ENCODE measurements around the gene RSPH1. TPM values are rescaled to one million over a fixed set of nuclear protein-coding genes. Genes with fewer than 3 reads are reported as not detected.

Gene RSPH1
- total RNA-seq, 1 donor from 2014 or later: not detected

GRCh38 chr21:42515708-42516502, 19.9 kb upstream of the RSPH1 start:
- intact Hi-C loops (cut with DNase I): no loop called here
- DNase-seq (no peak), ATAC-seq (ENCODE audit: poor library complexity) (no peak)

GRCh38 chr21:42514883-42515228, 18.8 kb upstream of the RSPH1 start:
- intact Hi-C loops (cut with DNase I): no loop called here
- ATAC-seq (ENCODE audit: poor library complexity): no peak
- DNase-seq: no peak

- intact Hi-C loops (cut with DNase I): no loop called here
- DNase-seq: peak; percentile 71
- ATAC-seq (ENCODE audit: poor library complexity): peak; percentile 79
These were observed 18.2 kb upstream of the RSPH1 start for GRCh38 chr21:42513985-42514882.

DNA sequence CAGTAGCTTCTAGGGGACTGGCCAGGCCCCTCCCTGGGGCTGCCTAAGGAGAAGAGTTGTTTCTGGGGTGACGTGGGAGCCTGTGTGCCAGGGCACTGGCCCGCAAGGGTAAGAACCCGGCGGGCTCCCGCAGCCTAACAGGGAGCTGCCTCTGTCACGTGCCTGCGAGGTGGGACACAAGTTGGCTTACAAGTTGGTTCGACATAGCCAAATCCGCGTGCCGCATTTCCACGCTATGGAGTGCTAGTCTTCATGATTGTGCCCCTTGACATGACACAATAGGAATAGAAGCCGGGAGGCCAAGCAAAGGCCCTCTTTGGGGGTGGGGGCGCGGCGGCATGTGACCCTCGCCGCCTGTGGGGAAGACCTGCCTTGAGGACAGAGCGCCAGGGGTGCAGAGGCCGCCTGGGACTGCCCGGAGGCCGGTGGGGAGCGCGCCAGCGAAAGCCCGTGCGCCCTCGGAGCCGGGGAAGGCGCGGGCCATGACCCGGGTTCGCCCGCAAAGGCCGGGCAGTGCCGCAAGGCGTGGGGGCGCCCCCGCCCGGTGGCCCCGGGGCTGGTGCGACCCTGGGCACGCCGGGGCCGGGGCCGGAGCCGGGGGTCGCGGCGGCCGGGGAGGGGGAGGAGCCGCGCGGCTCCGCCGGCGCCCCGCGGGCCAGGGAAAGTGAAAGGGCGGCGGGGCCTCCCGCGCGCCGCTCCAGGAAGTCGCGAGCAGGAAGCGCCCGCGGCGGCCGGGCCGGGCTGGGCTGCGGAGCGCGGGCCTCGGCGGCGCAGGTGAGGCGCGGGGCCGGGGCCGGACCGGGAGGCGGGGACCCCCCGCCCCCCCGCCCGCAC, 17.3 kb upstream of the RSPH1 start, which contains the start of gene SLC37A1:
TSS of gene SLC37A1 (plus strand) at position 702 of the 834 bp plus-strand sequence. CDS start 4,603 bp downstream, outside the sequence.
- ATAC-seq (ENCODE audit: poor library complexity): peak; percentile 48
- peak; percentile 59 for DNase-seq
- intact Hi-C loops (cut with DNase I): no loop called here

- DNase-seq (no peak), ATAC-seq (ENCODE audit: poor library complexity) (no peak)
- intact Hi-C loops (cut with DNase I): no loop called here
These were observed 16.5 kb upstream of the RSPH1 start for GRCh38 chr21:42512346-42513034.

DNA sequence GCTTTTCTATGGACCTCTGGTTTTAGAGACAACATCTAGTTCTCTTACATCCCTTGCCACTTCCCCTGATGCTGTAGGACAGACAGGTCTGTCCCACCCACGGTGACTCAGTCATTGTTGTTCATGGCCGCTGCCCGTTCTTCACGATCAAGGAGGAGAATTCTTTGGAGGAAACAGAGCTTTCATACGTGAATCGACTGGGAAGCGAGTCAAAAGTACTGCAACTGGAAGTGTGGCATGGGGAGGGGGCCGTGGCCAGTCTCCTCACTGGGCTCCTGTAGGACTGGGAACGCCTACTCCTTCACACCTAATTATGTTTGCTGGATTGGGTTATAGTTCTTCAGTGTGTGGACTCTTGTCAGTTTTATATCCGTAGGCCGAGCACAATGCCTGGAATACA, 13.2 kb upstream of the RSPH1 start:
- no peak for DNase-seq
- no peak for ATAC-seq (ENCODE audit: poor library complexity)
- intact Hi-C loops (cut with DNase I): no loop called here

GRCh38 chr21:42508371-42508770, 12.3 kb upstream of the RSPH1 start:
- intact Hi-C loops (cut with DNase I): no loop called here
- ATAC-seq (ENCODE audit: poor library complexity): no peak

DNA sequence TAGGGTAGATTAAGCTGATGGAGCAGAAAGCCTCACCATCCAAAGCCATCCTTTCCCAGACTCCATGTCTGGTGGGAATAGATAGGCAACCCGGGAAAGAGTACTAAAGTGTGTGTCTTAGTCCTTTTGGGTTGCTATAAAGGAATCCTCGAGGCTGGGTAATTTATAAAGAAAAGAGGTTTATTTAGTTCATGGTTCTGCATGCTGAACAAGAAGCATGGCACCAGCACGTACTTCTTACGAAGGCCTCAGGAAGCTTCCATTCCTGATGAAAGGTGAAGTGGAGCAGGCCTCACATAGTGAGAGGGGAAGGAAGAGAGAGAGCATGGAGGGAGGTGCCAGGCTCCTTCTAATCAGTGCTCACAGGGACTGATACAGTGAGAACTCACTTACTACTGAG, 11.4 kb upstream of the RSPH1 start:
- intact Hi-C loops (cut with DNase I): no loop called here
- DNase-seq: no peak
- no peak for ATAC-seq (ENCODE audit: poor library complexity)

More at GRCh38 chr21:42508371-42508770, 12.3 kb upstream of the RSPH1 start:
- no peak for DNase-seq

DNA sequence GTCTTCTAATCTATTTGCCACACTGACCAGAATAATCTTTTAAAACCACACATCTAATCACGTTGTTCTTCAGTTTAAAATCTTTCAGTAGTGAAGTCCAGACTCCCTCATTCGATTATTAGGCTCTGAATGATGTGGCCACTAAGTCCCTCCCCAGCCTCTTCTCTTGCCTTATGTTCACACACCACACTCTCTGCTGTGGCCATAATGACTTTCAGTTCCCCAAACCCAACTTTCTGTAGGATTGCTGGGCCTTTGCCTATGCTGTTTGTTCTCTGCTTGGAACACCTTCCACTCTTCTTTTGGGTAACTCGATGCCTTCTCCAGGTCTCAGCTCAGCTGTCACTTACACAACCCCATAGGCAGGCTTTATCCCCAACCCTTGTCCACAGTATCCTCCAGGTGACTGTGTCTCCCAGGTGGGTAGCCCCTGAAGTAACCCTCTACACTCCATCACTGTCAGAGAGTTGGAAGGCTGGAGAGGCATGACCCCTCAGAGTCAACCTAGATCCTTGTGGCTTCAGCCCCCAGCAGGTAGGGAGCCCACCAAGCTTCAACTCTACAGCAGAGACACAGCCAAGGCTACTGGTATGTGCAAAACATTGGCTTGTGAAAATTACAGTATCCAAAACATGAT, 9.2 kb upstream of the RSPH1 start:
- DNase-seq: no peak
- intact Hi-C loops (cut with DNase I): no loop called here
- ATAC-seq (ENCODE audit: poor library complexity): no peak

GRCh38 chr21:42503711-42504110, 7.7 kb upstream of the RSPH1 start:
- intact Hi-C loops (cut with DNase I): no loop called here
- ATAC-seq (ENCODE audit: poor library complexity): no peak

GRCh38 chr21:42500736-42501135, 4.7 kb upstream of the RSPH1 start:
- intact Hi-C loops (cut with DNase I): no loop called here
- ATAC-seq (ENCODE audit: poor library complexity): no peak
- DNase-seq: no peak

More at GRCh38 chr21:42503711-42504110, 7.7 kb upstream of the RSPH1 start:
- DNase-seq: no peak

DNA sequence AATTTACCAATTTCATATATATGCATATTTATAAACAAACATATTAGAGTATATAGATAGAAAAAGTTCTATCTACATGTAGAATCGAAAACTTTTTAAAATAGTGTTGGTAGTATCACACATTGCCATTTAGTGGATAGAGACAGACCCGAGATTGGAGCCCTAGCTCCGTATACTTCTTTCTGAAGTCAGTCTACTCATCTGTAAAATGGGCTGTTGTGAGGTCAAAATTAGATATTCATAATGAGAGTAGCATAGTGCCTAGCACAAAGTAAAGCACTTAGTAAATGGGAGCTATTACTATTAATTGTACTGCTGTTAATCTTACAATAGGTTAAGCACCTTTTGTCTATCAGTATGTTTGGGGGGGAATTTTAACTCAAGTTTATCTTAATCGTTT, 4.2 kb upstream of the RSPH1 start:
- intact Hi-C loops (cut with DNase I): no loop called here
- no peak for DNase-seq
- ATAC-seq (ENCODE audit: poor library complexity): no peak

GRCh38 chr21:42499444-42500112, 3.6 kb upstream of the RSPH1 start:
- ATAC-seq (ENCODE audit: poor library complexity): no peak
- no peak for DNase-seq
- intact Hi-C loops (cut with DNase I): no loop called here

DNA sequence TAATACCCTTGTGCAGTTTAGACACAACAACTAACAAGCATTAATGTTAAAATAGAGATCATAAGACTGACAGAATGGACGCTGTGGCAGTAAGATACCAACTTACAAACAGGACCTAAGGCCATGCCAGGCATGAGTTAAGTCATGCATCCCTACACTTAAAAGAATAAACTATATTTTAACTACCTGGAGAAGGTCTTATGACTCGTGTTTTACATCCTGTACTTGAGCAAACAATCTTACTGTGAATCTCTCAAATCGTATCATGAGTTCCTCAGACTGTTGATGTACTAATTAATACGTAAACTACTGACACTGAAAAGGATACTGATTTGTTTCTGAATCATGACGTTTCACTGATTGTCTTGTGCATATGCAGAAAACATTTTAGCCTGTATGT, 2.0 kb upstream of the RSPH1 start:
- ATAC-seq (ENCODE audit: poor library complexity): no peak
- DNase-seq: no peak
- intact Hi-C loops (cut with DNase I): no loop called here

- intact Hi-C loops (cut with DNase I): no loop called here
- DNase-seq: no peak
- peak; percentile 1 for ATAC-seq (ENCODE audit: poor library complexity)
These were observed 797 bp upstream of the RSPH1 start for GRCh38 chr21:42496839-42497202.

DNA sequence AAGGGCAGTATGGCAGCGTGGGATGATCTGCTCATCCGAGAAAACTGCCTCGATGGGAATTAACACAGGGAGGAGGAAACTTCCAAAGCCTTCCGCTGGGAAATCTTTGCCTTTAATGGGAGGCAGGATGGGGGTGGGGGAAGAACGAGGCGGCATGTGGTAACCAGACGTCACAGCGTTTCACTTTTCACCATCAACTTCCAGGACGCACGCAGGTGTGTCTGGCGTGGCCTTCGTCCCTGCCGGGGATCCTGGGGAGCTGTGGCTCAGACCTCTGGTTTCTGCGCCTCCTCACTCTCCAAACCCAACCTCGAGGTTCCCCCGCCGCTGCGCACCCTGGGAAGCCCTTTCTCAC, 282 bp downstream of the RSPH1 start:
- DNase-seq: peak; percentile 51
- ATAC-seq (ENCODE audit: poor library complexity): peak; percentile 6
- intact Hi-C loops (cut with DNase I): no loop called here

GRCh38 chr21:42495027-42495426, 997 bp downstream of the RSPH1 start:
- ATAC-seq (ENCODE audit: poor library complexity): no peak
- intact Hi-C loops (cut with DNase I): no loop called here
- no peak for DNase-seq

Data from Right ventricle myocardium superior (tissue), 1 donor.